GM10847 (cell line): ENCODE data around the gene HSPB6.

Experiments
- POLR2A ChIP-seq: IDR thresholded peaks from 2 replicates; pipeline ENCODE4 v1.6.1; 2011; ENCODE audit not compliant: insufficient read length; ENCODE audit errors: extremely low read depth

Gene HSPB6

DNA sequence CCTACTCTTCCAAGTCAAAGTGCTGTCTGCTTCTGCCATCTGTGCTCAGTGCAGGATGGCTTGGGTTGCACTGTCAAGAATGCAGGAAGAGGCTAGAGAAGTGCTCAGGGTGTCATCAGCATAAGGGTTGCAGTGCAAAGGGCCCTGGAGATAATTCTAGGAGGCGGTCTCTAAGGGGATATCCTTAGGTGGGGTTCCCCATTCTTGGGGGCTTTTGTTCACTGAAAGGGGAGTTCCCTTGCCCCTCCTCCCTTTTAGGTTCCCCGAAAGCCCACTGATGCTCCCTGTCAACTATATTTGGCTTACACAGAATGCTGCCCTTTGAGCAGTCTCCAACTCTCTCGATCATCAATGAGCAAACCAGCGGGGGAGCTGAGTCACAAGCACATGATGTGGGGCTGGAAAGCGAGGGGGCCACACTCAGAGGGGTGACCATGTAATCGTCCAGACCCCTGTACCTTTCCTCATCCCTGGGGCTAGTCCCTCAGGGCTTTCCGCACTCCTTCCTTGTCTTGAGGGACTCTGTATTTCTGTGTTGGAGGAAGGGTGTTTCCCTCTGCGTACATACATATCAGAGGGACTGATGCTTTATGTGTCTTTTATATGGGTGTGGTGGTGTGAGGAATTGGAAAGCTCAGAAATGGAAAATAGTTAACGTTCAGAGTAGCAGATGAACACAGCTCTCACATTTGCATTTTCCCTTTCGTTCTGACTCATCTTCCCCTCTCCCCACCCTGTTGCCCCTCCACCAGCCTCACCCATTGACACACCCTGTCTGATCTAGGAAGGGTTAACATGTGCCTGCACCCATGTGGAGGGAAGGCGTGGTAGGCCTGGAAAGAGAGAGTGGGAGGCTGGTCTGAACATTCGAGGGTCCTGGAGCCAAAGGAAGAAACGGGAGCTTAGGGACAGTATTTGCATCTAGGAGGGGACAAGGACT, 45.8 kb downstream of the HSPB6 start:
- no peak for TF ChIP-seq POLR2A

DNA sequence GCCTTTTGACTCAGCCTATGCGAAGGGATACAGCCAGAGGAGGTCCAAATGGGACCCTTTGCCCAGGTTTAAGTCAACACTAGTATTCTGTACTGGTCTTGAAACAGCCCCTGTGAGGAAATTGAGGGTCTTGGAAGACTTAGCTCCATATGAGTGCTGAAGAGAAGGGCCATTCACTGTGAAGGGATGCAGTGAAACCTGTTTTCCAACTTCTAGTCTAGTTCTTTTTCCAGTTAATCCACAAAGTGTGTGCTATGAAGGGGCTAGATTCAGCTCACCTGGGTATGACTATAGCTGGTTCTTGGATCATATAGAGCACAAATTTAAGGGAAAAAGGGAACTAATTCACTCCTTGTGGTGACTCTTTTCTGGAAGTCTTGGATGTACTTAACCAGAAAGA, 48.4 kb downstream of the HSPB6 start:
- no peak for TF ChIP-seq POLR2A
